Skeletal muscle tissue (tissue), 4 donors: ENCODE data around the gene ZFYVE28. TPM values are rescaled to one million over a fixed set of nuclear protein-coding genes. Genes with fewer than 3 reads are reported as not detected.

ENCODE experiments used
- H3K27ac ChIP-seq: one replicate; pipeline ENCODE4 v1.7.0; 2013; ENCODE audit warnings: mild to moderate bottlenecking, low read depth, low read length, inconsistent platforms
- H3K27me3 ChIP-seq, 3 donors: one replicate each; pipeline ENCODE4 v1.7.0; 2013; ENCODE audit warnings: low read length in 3 of 3; ENCODE audit not compliant: control insufficient read depth in 3 of 3, insufficient read depth in 3 of 3
- H3K36me3 ChIP-seq, 3 donors: one replicate each; pipeline ENCODE4 v1.7.0; 2013; ENCODE audit warnings: low read length in 3 of 3; ENCODE audit not compliant: control insufficient read depth in 3 of 3, insufficient read depth in 3 of 3
- H3K4me1 ChIP-seq, 3 donors: one replicate each; pipeline ENCODE4 v1.7.0; 2013; ENCODE audit warnings: low read length in 3 of 3, mild to moderate bottlenecking in 3 of 3; ENCODE audit not compliant: control insufficient read depth in 3 of 3, insufficient read depth in 3 of 3
- H3K4me3 ChIP-seq, 3 donors: one replicate each; pipeline ENCODE4 v1.7.0; 2013; ENCODE audit warnings: low read length in 3 of 3
- H3K9ac ChIP-seq, 3 donors: one replicate each; pipeline ENCODE4 v1.7.0; 2013; ENCODE audit warnings: low read length in 3 of 3, mild to moderate bottlenecking in 3 of 3, moderate library complexity in 2 of 3, low read depth in 1 of 3
- H3K9me3 ChIP-seq, 3 donors: one replicate each; pipeline ENCODE4 v1.7.0; 2013; ENCODE audit warnings: low read length in 3 of 3; ENCODE audit not compliant: control insufficient read depth in 3 of 3
- total RNA-seq: library from RNA; depleted of rRNA; stranded (reverse); fragments of >200 nt; gene quantifications from one replicate; pipeline ENCODE4 v1.2.3, GENCODE V29; 2014
- donor health status: Osteomylitis.

The ZFYVE28 gene
- total RNA-seq, 1 donor from 2014 or later: 1.0 TPM

DNA sequence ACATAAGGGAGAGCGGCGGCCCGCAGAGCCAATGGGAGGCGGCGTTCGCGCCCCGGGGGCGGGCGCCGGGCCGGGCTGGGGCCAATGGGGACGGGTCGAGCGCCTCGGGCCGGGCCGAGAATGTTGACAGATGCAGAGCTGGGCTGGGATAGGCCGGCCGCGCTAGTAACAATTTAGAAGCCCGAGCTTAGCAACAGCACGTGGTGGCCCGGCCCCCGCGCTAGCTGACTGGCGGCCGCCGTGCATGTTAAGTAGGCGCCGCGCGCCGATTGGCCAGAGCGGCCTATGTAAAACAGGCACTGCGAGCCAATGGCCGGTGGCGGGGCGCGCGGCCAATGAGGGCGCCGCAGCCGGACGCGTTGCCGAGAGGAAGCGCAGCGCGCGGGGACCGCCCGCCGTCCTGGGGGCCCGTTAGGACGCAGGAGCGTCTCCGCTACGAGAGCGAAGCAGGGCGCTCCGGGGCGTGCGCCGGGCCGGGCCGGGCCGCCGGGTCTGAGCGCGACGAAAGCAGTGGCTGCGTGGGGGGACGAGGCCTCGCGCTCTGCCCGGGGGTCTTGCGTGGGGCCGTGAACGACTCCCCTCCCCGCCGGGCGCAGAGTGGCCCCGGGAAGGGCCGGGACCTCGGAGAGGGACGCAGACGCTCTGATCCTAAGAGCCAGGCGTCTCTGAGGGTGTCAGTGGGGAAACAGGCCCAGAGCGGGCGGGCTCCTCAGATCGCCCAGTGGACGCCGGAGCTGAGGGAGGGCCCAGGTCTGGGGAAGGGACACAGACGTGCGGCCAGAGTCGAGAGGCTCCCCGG lies 156.1 kb downstream of the ZFYVE28 start:
- H3K9me3 ChIP-seq: no peaks in the 10 kb centered on the region
- H3K36me3 ChIP-seq: peaks cover 9 to 14% (median 9%) of the 10 kb centered on the region in 3 donors
- H3K4me3 ChIP-seq: peak overlapping the region; percentile 72 to 85 (median 81)
- peak overlapping the region; percentile 87 to 96 (median 94) for H3K9ac ChIP-seq
- H3K27me3 ChIP-seq: no peaks in the 10 kb centered on the region
- peaks cover 69 to 80% (median 80%) of the 10 kb centered on the region in 3 donors for H3K4me1 ChIP-seq
- H3K27ac ChIP-seq: peak overlapping the region; percentile 93

GRCh38 chr4:2261853-2262144 lies 156.6 kb downstream of the ZFYVE28 start, which contains the start of gene MXD4:
Gene MXD4, minus strand, starts transcription at chr4:2262109. Its CDS starts 129 bp downstream, at chr4:2261980.
- Histone ChIP-seq H3K9ac (peak within 1 kb of the TSS; percentile 88 to 96 (median 94)), H3K4me1 (peaks cover 74 to 80% (median 80%) of the 10 kb centered on the region in 3 donors)

DNA sequence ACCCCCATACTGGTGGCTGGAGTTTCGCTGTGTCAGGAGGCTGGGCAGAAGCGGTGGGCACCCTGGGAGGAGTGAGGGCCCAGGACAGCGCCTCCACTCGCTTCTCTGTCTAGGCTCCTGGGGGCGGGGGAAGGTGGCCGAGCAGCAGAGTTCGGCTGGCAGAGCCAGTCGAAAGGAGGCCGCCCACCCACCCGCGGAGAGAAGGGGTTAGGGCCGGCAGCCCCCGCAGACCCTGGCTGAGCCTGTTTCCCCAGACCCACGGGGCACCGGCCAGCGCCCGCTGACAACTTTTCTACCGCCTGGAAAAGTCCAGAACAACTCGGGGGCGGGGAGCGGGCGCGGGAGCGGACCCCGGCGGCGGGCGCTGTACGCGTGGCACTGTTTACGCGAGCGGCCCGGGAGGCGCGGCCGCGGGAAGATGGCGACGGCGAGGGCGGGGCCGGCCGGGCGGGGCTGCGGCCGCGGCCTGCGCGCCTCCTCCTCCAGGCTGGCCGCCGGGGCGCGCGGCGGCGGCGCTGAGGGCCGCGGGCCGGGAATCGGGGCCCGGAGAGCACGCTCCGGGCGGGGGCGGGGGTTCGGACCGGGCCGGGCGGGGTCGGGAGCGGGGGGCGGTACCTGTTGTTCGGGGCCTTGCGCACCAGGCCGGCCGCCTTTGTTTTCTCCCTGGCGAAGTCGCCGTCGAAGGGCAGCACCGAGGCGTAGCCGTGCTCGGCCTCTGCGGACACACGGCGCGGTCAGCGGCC lies 157.2 kb downstream of the ZFYVE28 start:
- no peaks in the 10 kb centered on the region for H3K27me3 ChIP-seq
- peak overlapping the region; percentile 80 to 89 (median 88) for H3K9ac ChIP-seq
- H3K27ac ChIP-seq: peak overlapping the region; percentile 71
- peak overlapping the region; percentile 70 to 81 (median 79) for H3K4me3 ChIP-seq
- H3K9me3 ChIP-seq: no peaks in the 10 kb centered on the region
- peaks cover 11 to 17% (median 12%) of the 10 kb centered on the region in 3 donors for H3K36me3 ChIP-seq
- peaks cover 79 to 83% (median 80%) of the 10 kb centered on the region in 3 donors for H3K4me1 ChIP-seq

More at GRCh38 chr4:2261853-2262144, 156.6 kb downstream of the ZFYVE28 start, which contains the start of gene MXD4:
- peaks cover 11 to 17% (median 12%) of the 10 kb centered on the region in 3 donors for H3K36me3 ChIP-seq
- no peaks in the 10 kb centered on the region for H3K9me3 ChIP-seq
- peak within 1 kb of the TSS; percentile 72 to 85 (median 81) for H3K4me3 ChIP-seq
- no peaks in the 10 kb centered on the region for H3K27me3 ChIP-seq
- peak within 1 kb of the TSS; percentile 93 for H3K27ac ChIP-seq

GRCh38 chr4:2260344-2261109 lies 157.9 kb downstream of the ZFYVE28 start:
- Histone ChIP-seq H3K27me3 (no peaks in the 10 kb centered on the region), H3K27ac (peak overlapping the region; percentile 62), H3K4me1 (peaks cover 80 to 83% (median 80%) of the 10 kb centered on the region in 3 donors), H3K9ac (peak overlapping the region; percentile 25 to 89 (median 80)), H3K4me3 (peak overlapping the region; percentile 70 to 81 (median 79)), H3K36me3 (peaks cover 11 to 17% (median 12%) of the 10 kb centered on the region in 3 donors), H3K9me3 (no peaks in the 10 kb centered on the region)

DNA sequence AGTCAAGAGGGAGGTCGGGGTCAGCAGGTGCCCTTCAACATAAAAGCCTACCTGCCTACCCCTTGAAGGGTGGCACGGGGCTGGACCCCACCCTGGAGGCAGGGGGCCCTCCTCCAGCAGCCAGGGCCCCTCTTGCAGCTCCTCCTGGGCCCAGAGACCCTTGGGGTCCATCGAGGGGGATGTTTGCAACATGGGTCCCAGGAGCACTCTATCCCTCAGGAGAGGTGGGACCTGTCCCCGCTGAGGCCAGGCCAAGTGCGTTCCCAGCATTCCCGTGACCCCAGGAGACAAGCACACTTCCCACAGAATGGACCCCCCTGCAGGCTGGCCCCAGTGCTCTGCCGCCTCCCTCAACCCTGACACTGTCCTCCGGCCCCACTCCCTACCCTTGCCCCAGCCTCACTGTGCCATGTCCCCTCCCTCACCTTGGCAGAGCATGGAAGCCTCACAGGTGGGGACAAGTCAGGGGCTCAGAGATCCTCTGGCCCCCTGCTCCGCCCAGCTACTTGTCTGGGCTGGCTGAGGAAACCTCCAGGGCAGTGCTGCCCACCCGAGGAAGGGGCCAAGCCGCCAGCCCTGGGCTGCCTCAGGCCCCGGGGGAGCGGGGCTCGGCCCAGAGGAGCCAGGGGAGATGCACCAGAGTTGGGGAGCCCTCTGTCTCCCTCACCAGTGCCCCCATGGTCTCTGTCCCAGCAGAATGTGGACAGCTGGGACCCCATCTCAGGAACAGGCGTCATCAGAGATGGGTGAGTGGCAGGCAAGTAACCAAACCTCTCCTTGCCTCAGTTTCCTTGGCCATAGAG lies 158.7 kb downstream of the ZFYVE28 start:
- Histone ChIP-seq H3K9ac (peak overlapping the region; percentile 25 to 89 (median 80)), H3K27ac (peak overlapping the region; percentile 62), H3K36me3 (peaks cover 15 to 21% (median 16%) of the 10 kb centered on the region in 3 donors), H3K4me3 (peak overlapping the region; percentile 70 to 81 (median 79)), H3K27me3 (no peaks in the 10 kb centered on the region), H3K9me3 (no peaks in the 10 kb centered on the region), H3K4me1 (peaks cover 79 to 83% (median 79%) of the 10 kb centered on the region in 3 donors)

- Histone ChIP-seq H3K9me3 (no peaks in the 10 kb centered on the region), H3K27ac (no peak overlapping the region), H3K9ac (peak overlapping the region in 1 of 3 donors; percentile 89), H3K27me3 (no peaks in the 10 kb centered on the region), H3K36me3 (peaks cover 19 to 27% (median 20%) of the 10 kb centered on the region in 3 donors), H3K4me3 (peak overlapping the region in 2 of 3 donors; percentile 29 to 31), H3K4me1 (peaks cover 75 to 79% (median 77%) of the 10 kb centered on the region in 3 donors)
Measured at GRCh38 chr4:2259036-2259540, 159.4 kb downstream of the ZFYVE28 start.

DNA sequence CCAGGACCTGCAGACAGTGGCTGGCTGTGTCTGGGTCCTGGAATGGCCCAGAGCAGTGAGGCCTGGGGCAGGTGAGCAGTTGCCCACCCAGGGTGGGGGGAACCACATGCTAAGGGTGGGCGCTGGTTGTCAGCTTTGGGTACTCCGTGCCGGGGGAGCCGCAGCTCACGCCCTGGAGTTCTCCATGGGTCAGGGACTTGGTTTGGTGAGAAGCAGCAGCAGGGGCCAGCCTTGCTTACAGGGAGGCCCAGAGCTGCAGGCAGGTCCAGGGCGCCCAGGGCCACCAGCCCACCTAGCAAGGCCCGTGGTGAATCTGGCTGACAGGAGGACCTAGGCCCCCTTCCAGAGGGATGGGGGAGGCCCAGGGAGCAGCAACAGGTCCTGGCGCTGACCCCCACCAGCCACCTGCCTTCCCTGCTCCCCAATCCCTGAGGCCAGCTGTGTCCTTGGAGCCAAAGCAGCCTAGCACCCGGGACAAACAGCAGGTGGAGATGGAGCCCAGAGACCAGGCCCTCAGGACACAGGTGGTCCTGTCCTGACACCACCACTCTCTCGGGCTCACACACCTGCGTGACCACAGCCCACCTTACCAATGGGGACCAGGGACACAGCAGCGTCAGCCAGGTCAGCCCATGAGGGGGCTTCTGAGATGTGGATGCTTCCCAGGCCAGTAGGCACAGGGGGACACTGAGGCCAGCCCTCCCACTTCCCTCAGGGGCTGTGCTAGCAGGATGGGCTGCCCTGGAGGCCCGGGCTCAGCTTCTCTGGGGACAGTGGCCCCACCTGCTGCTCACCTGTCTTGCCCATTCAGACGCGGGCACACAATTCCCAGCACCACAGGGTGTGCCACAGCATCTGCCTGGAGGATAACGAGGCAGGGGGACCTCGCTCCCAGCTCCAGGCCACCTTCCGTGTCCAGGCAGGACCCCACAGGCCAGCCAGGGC lies 160.1 kb downstream of the ZFYVE28 start:
- peaks cover 19 to 34% (median 25%) of the 10 kb centered on the region in 3 donors for H3K36me3 ChIP-seq
- no peak overlapping the region for H3K4me3 ChIP-seq
- H3K27ac ChIP-seq: peak overlapping the region; percentile 47
- peak overlapping the region in 2 of 3 donors; percentile 33 to 89 for H3K9ac ChIP-seq
- H3K4me1 ChIP-seq: peaks cover 70 to 78% (median 72%) of the 10 kb centered on the region in 3 donors
- no peaks in the 10 kb centered on the region for H3K27me3 ChIP-seq
- no peaks in the 10 kb centered on the region for H3K9me3 ChIP-seq

DNA sequence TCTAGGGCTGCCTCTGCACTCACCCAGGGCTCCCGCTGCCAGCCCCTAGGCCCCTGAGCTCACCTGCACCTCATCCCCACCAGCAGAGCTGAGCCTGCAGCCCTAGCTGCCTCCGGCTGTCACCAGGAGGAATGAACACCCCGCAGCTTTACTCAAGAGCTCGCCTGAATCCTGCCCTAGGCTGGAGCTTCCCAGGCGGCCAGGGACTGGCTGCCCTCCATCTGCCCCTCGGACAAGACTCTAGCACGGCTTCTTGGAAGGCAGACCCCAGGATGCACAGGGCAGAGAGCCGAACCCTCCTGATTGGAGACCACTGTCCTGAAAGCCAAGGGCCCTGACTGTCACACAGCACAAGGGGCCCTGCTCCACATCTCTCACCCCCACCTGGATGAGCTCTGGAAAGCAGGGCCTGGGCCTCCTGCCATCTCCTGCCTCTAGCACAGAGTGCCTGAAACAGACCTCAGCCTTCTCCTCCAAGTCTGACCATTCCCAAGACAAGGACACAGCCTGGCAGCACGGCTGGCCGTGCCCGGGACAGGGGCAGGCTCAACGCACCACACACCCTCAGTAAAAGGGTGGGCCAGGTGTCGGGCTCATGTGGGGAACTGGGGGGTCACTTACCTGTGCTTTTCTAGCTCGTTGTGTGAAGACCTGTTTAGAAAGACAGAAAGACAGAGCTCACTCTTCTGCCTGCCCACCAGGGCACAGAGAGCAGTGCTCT lies 160.9 kb downstream of the ZFYVE28 start:
- Histone ChIP-seq H3K36me3 (peaks cover 23 to 35% (median 31%) of the 10 kb centered on the region in 3 donors), H3K9me3 (no peaks in the 10 kb centered on the region), H3K4me1 (peaks cover 64 to 75% (median 73%) of the 10 kb centered on the region in 3 donors), H3K4me3 (no peak overlapping the region), H3K27ac (peak overlapping the region; percentile 47), H3K9ac (peak overlapping the region; percentile 33 to 72 (median 38)), H3K27me3 (no peaks in the 10 kb centered on the region)
